Measurements from ENCODE around the gene CCNI2.

CCNI2 gene, protein sequence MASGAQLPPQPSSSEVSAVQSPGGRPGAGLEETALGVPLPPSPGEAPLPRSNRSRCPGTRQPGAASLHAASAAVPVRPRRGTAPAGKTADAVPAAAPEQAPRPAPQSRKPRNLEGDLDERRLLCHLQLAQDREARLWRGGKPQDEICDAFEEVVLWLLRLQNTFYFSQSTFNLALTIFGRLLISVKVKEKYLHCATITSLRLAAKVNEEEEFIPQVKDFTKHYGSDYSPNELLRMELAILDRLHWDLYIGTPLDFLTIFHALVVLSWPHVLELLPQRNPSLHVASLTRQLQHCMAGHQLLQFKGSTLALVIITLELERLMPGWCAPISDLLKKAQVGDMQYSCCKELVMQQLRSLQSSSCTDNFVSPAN

GRCh38 chr5:132746954-132747615 is at the start of gene CCNI2:
CCNI2 (plus strand) TSS chr5:132747426; CDS start chr5:132747496, 70 bp downstream.
- DNase-seq, result peak; percentile 74

- no peak for DNase-seq
These were observed 42.4 kb upstream of the CCNI2 start for GRCh38 chr5:132704875-132705274.

DNA sequence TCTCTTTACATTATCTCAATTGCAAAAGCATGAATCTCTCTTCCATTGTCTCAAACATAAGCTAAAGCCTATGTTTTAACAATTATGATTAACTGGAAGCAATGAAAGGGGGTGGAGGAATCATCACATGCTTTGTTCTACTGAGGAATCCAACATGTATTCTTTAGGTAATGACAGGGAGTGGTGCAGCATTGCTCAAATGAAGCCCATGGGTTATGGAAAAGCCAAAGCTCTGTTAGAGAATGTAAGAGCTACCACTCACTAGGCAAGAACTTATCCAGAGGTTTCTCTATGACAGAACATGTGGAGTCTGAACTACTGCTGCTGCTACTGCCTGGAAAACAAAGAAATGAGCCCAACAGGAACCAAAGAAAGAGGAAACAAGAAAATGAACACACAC is 38.6 kb upstream of the CCNI2 start:
- DNase-seq, result no peak

DNA sequence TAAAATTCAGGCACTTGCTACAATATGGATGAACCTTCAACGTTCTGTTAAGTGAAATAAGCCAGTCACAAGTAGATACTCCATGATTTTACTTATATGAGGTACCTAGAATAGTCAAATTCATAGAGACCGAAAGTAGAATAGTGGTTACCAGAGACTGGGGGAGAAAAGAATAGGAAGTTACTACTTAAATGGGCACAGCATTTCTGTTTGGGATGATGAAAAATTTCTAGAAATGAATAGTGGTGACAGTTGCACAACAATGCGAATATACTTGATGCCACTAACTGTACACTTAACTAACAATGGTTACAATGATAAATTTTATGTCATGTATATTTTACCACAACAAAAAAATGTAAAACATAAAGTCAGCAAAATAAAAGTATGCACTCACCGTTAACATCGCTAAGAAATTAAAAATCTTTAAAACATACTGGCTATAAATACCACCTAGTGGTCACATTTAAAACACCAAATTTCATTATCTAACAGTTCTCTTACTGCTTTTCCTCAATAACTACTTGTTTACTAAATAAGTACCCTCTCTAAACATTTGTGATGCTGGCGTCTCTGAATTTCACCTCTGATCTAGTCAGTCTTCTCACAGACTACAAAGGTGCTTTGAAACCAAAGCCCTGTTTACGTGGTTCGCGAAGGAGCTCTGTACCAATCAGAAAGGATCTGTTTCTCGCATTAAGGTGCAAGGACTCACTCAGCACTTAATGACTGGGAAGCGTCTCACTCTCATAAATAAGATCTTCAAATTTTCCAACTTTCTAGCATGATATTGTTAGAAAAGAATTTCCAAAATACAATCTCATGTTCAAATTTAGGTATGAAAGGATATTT is 32.5 kb upstream of the CCNI2 start:
- no peak for DNase-seq

DNA sequence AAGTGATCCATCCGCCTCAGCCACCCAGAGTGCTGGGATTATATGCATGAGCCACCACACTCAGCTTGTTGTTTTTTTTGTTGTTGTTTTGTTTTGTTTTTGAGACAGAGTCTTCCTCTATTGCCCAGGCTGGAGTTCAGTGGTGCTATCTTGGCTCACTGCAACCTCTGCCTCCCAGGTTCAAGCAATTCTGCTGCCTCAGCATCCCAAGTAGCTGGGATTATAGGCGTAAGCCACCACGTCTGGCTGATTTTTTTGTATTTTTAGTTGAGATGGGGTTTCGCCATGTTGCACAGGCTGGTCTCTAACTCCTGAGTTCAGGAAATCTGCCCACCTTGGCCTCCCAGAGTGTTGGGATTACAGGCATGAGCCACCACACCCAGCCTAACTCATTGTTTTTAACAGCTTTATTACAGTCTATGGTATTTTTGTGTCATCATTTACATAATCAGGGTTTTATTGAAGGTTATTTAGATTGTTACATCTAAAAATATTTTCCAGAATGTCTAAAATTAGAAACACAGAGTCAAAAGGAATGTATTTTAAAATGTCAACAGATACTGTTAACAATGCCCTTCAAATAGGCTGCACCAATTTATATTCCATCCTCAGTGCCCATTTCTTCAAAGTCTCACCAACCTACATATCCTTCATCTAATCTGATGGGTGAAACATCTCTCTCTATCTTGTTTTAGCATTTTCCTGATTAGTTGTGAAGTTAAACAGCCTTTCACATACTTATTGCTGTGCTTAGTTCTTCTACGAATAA is 28.5 kb upstream of the CCNI2 start:
- no peak for DNase-seq

DNA sequence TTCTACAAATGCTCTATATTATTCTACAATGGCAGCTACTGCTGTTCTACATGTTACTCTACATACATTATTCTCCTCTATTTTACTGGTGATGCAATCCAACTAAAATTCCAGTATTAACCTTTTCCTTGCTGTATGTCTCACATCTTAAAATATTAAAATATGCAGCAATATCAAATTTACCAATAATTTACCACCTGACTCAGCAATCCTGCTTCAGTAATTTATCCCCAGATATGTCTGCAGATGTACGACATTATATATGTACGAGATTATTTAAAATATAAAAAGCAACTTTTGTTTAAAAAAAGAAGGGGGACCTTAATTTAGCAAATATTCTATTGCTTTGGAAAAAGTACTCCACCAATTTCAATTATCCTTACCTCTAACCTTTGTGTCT is 21.5 kb upstream of the CCNI2 start:
- no peak for DNase-seq

DNA sequence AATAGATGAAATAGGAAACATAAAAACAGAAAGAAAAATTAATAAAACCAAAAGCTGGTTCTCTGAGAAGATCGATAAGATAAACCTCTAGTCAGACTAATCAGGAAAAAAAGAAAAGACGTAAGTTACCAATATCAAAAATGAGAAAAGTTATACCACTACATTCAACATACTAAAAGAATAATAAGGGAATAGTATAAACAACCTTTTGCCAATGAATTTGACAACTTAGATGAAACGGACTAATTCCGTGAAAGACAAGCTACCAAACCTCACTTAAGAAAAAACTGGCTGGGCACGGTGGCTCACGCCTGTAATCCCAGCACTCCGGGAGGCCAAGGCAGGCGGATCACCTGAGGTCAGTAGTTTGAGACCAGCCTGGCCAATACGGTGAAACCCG is 17.3 kb upstream of the CCNI2 start:
- no peak for DNase-seq

DNA sequence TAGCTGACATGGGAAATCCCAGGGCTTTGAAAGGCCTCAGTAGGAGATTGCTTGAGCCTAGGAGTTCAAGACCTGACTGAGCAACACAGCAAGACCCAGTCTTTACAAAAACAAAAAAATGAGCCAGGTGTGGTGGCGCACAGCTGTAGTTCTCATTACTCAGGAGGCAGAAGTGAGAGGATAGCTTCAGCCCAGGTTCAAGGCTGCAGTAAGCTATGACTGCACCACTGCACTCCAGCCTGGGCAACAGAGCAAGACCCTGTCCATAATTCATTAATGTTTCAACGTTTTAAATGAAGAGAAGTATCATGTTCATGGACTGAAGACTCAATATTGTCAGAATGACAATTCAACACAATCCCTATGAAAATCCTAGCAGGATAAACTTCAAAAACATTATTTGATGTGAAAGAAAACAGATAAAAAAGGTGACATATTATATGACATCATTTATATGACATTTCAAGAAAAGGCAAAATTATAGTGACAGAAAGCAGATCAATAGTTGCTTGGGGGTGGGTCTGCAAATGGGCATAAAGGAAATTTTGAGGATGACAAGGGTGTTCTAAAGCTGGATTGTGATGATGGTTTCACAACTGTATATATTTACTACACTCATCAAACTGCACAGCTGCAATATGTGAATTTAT is 13.6 kb upstream of the CCNI2 start:
- DNase-seq, result no peak

DNA sequence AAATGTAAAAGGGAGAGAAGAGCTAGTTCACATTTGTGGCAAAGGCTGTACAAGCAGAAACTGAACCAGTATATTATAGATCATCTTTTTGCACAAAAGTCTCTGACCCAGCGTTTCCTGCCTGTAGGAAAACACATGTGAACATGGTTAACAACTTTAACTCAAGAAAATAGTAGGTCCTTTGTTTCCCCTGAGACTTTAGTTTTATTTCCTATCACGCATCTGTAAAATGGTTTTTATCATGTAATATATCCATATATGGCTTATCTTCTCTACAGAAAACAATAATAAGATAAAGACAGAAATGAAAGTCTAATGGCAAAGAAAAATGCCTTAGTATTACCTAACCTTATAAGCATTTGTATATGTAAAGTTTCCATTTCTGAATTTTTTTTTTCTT is 12.5 kb upstream of the CCNI2 start:
- DNase-seq, result no peak

- DNase-seq, result peak; percentile 100
These were observed 10.1 kb upstream of the CCNI2 start, which contains the start of gene KIF3A for GRCh38 chr5:132736853-132737833. KIF3A (minus strand) TSS chr5:132737546; CDS start chr5:132737419, 127 bp downstream.

- no peak for DNase-seq
These were observed 9.1 kb upstream of the CCNI2 start for GRCh38 chr5:132737982-132738681.

DNA sequence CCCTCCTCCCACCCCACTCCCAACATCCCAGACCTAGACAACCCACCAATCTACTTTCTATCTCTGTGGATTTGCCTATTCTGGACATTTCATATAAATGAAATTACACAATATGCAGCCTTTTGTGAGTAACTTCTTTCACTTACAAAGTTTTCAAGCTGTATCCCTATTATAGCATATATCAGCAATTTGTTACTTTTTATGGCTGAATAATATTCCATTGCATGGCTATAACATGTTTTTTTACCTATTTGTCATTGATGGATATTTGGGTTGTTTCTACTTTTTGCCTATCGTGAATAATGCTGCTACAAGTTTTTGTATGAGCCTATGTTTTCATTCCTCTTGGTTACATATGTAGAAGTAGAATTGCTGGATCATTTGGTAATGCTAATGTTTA is 8.0 kb upstream of the CCNI2 start:
- DNase-seq, result no peak

GRCh38 chr5:132742158-132742557 is 5.1 kb upstream of the CCNI2 start:
- DNase-seq, result no peak

GRCh38 chr5:132742626-132743025 is 4.6 kb upstream of the CCNI2 start:
- DNase-seq, result no peak

DNA sequence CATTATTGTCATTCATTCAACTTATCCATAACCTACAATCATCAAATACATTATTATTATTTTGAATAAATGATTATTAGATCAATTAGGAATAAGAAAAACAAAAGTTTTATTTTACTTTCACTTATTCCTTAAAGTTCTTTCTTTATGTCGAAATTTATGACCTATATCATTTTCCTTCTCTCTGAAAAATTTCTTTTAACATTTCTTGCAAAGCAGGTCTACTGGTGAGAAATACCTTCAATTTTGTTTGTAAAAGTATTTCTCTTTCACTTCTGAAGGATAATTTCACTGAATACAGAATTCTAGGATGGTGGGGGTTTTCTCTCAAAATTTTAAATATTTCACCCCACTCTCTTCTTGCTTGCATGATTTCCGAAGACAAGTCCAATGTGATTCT is 2.6 kb upstream of the CCNI2 start:
- no peak for DNase-seq

GRCh38 chr5:132746592-132746953 is 653 bp upstream of the CCNI2 start:
- no peak for DNase-seq

DNA sequence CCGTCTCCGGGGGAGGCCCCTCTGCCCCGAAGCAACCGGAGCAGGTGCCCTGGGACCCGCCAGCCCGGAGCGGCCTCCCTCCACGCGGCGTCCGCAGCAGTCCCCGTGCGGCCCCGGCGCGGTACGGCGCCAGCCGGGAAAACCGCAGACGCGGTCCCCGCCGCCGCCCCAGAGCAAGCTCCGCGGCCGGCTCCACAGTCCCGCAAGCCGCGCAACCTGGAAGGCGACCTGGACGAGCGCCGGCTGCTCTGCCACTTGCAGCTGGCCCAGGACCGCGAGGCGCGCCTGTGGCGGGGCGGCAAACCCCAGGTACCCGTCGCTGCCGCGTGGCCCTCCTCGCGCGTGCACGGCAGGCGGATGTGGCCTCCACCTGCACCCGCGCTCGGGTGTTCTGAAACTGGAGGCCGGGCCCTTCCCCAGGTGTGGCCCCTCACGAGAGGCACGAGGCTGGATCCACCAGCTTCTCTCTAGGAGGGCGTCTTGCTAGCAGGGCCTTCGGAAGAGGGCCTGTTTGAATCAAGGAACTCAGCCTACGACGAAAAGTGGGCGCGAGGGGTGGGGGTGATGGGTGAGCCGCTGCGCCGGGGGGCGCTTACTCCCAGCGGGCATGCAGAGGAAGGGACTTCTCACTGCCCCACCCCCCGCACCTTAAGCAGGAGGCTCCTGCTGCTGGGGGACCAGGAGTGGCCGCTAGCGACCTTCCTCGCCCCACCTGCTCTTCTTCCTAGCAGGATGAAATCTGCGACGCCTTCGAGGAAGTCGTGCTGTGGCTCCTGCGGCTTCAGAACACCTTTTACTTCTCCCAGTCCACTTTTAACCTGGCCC is 602 bp downstream of the CCNI2 start:
- peak; percentile 60 for DNase-seq

DNA sequence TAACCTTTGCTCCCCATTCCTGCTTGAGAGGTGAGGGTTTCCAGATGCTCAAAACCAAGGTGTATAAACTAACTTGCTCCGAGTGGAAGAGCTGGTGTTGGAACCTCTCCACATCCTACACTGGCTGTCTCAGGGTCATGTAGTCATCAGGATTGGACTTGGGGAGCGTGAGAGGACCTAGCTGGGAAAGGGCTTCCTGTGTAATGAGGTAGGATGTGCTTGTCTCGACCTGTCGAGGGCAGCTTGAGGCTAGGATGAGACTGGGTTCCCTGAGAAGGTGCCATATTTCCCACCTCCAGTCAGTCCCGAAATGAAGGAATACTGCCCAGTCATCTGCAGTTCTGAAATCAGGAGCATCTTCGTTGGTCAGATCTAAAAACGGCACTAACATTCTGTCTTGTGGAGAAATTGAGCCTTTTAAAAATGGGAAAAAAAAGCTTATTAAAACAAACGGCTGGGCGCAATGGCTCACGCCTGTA is 1.3 kb downstream of the CCNI2 start:
- DNase-seq, result no peak

DNA sequence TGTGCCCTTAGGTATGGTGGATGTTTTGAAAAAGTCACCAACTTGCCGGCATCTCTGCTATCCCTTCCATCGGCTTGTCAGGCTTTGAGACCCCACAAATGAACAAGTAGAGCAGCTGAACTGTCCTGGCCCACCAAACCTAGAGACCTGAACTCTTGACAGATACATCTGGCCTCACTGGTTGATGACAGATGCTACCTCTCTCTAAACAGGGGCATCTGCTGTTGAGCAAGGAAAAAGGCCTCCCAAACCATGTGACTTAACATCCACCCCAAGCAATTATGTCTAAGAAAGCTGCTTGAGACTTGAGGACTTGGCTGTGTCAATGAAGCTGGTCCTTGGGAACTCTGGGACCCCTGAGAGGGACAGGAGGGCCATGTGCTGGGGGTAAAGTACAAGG is 2.3 kb downstream of the CCNI2 start:
- DNase-seq, result no peak
